HS-27A (cell line): ENCODE data around the gene NAA11.
"Not testable (repeated sequence)": the region's sequence is repeated elsewhere in the genome, so short reads cannot be mapped to it uniquely, and the experiment has no call there.

Experiments used
- DNase-seq: peaks from one replicate; pipeline ENCODE4 v3.0.0-alpha.2; 2012; ENCODE audit warnings: low read depth, missing footprints

The NAA11 gene

GRCh38 chr4:79308137-79308536 is 17.7 kb downstream of the NAA11 start:
- DNase-seq: no peak

GRCh38 chr4:79306795-79307194 is 19.1 kb downstream of the NAA11 start:
- DNase-seq: no peak

GRCh38 chr4:79300280-79300679 is 25.6 kb downstream of the NAA11 start:
- DNase-seq: no peak

GRCh38 chr4:79298484-79298883 is 27.4 kb downstream of the NAA11 start:
- no peak for DNase-seq

- DNase-seq: no peak
Observed at GRCh38 chr4:79298027-79298426, 27.8 kb downstream of the NAA11 start.

GRCh38 chr4:79297479-79297878 is 28.4 kb downstream of the NAA11 start:
- no peak for DNase-seq

- DNase-seq: no peak
Observed at GRCh38 chr4:79296768-79297428, 29.0 kb downstream of the NAA11 start.

- no peak for DNase-seq
Observed at GRCh38 chr4:79295086-79295485, 30.8 kb downstream of the NAA11 start.

GRCh38 chr4:79294064-79294463 is 31.8 kb downstream of the NAA11 start:
- no peak for DNase-seq

GRCh38 chr4:79292008-79292407 is 33.9 kb downstream of the NAA11 start:
- DNase-seq: no peak

GRCh38 chr4:79290376-79290775 is 35.5 kb downstream of the NAA11 start:
- DNase-seq: no peak

- DNase-seq: no peak
Observed at GRCh38 chr4:79288185-79288584, 37.7 kb downstream of the NAA11 start.

- no peak for DNase-seq
Observed at GRCh38 chr4:79287718-79288117, 38.1 kb downstream of the NAA11 start.

GRCh38 chr4:79287076-79287475 is 38.8 kb downstream of the NAA11 start:
- no peak for DNase-seq

- no peak for DNase-seq
Observed at GRCh38 chr4:79281566-79282359, 44.1 kb downstream of the NAA11 start.

- not testable (repeated sequence) for DNase-seq
Observed at GRCh38 chr4:79277467-79277866, 48.4 kb downstream of the NAA11 start.

- no peak for DNase-seq
Observed at GRCh38 chr4:79273915-79274314, 51.9 kb downstream of the NAA11 start.

- no peak for DNase-seq
Observed at GRCh38 chr4:79272761-79273160, 53.1 kb downstream of the NAA11 start.

GRCh38 chr4:79272126-79272525 is 53.7 kb downstream of the NAA11 start:
- DNase-seq: no peak

GRCh38 chr4:79267671-79268070 is 58.2 kb downstream of the NAA11 start:
- no peak for DNase-seq
